ENCODE results near the gene SERINC3.

GRCh38 chr20:44526129-44526528, 4.3 kb upstream of the SERINC3 start:
- TF ChIP-seq CTCF (conservative IDR thresholded peaks at IDR 0.05 in 1 of 2, IDR thresholded peaks at IDR 0.05 in 1 of 2; ENCODE audit: low read depth in 1 of 2, low read length in 2 of 2) (no peak), EZH2 (IDR thresholded peaks at IDR 0.05; ENCODE audit: low read length, missing control alignments) (no peak)
